ENCODE measurements around the gene RALGAPA2. TPM values are rescaled to one million over a fixed set of nuclear protein-coding genes. Genes with fewer than 3 reads are reported as not detected.

Gene RALGAPA2
- polyA plus RNA-seq, 1 donor from 2014 or later = 21.8 TPM

DNA sequence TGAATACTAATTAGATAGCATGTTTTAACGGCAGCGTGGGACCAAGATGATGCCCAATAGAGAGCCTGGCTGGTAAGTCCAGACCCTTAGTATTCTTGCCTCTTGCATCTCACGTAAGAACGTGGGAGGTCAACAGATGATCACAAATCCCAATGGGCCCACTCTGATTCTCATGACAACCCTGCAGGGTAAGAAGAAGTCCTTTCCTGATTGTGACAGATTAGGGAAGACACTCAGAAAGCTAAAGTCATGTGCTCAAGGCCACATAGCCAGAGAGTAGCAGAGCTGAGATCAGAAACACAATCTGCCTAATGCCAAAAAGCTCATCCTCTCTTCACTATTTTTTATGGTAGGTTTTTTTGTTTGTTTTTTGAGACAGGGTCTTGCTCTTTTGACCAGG is 103.8 kb downstream of the RALGAPA2 start:
- Histone ChIP-seq H3K4me2 (ENCODE audit: low read length) (no peak overlapping the region), H3K36me3 (ENCODE audit: insufficient read depth, low read length) (no peaks in the 10 kb centered on the region), H3K9me3 (ENCODE audit: low read length) (no peaks in the 10 kb centered on the region), H3K79me2 (replicated peaks; ENCODE audit: insufficient read depth, low read length) (no peaks in the 10 kb centered on the region), H3K9me2 (ENCODE audit: insufficient read depth, low read length) (no peaks in the 10 kb centered on the region), H4K20me1 (ENCODE audit: insufficient read depth) (no peaks in the 10 kb centered on the region), H3K27me3 (ENCODE audit: insufficient read depth, low read depth, low read length) (no peaks in the 10 kb centered on the region), H2AFZ (ENCODE audit: low read depth, low read length) (no peak overlapping the region), H3K9ac (ENCODE audit: low read length) (no peak overlapping the region), H3K27ac (ENCODE audit: low read length) (no peak overlapping the region), H3K4me3 (ENCODE audit: low read length) (no peak overlapping the region), H3F3A (ENCODE audit: insufficient read depth, low read length, poor library complexity, severe bottlenecking) (no peaks in the 10 kb centered on the region)
- TF ChIP-seq EP300 (conservative IDR thresholded peaks at IDR 0.05; ENCODE audit: poor library complexity, severe bottlenecking) (no peak), POLR2AphosphoS5 (IDR thresholded peaks at IDR 0.05) (no peak), TAF1 (IDR thresholded peaks at IDR 0.05; ENCODE audit: low read depth) (no peak), MXI1 (conservative IDR thresholded peaks at IDR 0.05; ENCODE audit: poor library complexity, severe bottlenecking) (no peak), RAD21 (conservative IDR thresholded peaks at IDR 0.05) (no peak), SMC3 (conservative IDR thresholded peaks at IDR 0.05; ENCODE audit: poor library complexity) (no peak), EZH2 (IDR thresholded peaks at IDR 0.05; ENCODE audit: borderline replicate concordance, insufficient read depth, low read length, poor library complexity, severe bottlenecking) (no peak)
- TF ChIP-seq, protein P1, sequence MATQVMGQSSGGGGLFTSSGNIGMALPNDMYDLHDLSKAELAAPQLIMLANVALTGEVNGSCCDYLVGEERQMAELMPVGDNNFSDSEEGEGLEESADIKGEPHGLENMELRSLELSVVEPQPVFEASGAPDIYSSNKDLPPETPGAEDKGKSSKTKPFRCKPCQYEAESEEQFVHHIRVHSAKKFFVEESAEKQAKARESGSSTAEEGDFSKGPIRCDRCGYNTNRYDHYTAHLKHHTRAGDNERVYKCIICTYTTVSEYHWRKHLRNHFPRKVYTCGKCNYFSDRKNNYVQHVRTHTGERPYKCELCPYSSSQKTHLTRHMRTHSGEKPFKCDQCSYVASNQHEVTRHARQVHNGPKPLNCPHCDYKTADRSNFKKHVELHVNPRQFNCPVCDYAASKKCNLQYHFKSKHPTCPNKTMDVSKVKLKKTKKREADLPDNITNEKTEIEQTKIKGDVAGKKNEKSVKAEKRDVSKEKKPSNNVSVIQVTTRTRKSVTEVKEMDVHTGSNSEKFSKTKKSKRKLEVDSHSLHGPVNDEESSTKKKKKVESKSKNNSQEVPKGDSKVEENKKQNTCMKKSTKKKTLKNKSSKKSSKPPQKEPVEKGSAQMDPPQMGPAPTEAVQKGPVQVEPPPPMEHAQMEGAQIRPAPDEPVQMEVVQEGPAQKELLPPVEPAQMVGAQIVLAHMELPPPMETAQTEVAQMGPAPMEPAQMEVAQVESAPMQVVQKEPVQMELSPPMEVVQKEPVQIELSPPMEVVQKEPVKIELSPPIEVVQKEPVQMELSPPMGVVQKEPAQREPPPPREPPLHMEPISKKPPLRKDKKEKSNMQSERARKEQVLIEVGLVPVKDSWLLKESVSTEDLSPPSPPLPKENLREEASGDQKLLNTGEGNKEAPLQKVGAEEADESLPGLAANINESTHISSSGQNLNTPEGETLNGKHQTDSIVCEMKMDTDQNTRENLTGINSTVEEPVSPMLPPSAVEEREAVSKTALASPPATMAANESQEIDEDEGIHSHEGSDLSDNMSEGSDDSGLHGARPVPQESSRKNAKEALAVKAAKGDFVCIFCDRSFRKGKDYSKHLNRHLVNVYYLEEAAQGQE (IDR thresholded peaks at IDR 0.05; ENCODE audit: borderline replicate concordance) = no peak
- TF ChIP-seq, protein P2, sequence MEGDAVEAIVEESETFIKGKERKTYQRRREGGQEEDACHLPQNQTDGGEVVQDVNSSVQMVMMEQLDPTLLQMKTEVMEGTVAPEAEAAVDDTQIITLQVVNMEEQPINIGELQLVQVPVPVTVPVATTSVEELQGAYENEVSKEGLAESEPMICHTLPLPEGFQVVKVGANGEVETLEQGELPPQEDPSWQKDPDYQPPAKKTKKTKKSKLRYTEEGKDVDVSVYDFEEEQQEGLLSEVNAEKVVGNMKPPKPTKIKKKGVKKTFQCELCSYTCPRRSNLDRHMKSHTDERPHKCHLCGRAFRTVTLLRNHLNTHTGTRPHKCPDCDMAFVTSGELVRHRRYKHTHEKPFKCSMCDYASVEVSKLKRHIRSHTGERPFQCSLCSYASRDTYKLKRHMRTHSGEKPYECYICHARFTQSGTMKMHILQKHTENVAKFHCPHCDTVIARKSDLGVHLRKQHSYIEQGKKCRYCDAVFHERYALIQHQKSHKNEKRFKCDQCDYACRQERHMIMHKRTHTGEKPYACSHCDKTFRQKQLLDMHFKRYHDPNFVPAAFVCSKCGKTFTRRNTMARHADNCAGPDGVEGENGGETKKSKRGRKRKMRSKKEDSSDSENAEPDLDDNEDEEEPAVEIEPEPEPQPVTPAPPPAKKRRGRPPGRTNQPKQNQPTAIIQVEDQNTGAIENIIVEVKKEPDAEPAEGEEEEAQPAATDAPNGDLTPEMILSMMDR (IDR thresholded peaks at IDR 0.05; ENCODE audit: poor library complexity, severe bottlenecking) = no peak

DNA sequence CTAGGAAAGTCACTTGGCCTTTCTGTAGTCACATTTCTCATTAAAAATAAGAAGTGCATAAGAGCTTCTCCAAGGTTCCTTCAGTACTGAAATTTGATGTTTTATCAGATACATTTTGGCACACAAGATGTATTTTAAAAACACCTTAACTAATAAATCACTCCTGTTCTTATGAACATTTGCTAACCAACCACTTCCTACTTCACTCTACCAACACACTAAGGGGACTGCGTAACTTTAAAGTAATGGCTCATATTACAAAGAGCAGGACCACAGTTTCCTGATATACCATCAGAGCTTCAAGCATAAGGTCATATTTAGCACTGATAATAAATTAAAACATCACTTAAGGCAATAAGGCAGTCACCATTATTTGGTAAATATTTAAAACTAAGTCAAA is 104.4 kb downstream of the RALGAPA2 start:
- H3K9me2 ChIP-seq (ENCODE audit: insufficient read depth, low read length) = no peaks in the 10 kb centered on the region
- no peak overlapping the region for H3K4me2 ChIP-seq (ENCODE audit: low read length)
- H3K4me3 ChIP-seq (ENCODE audit: low read length) = no peak overlapping the region
- H3K36me3 ChIP-seq (ENCODE audit: insufficient read depth, low read length) = no peaks in the 10 kb centered on the region
- H3K79me2 ChIP-seq (replicated peaks; ENCODE audit: insufficient read depth, low read length) = no peaks in the 10 kb centered on the region
- TF ChIP-seq MXI1 (conservative IDR thresholded peaks at IDR 0.05; ENCODE audit: poor library complexity, severe bottlenecking) (no peak), SMC3 (conservative IDR thresholded peaks at IDR 0.05; ENCODE audit: poor library complexity) (no peak), EP300 (conservative IDR thresholded peaks at IDR 0.05; ENCODE audit: poor library complexity, severe bottlenecking) (no peak), TAF1 (IDR thresholded peaks at IDR 0.05; ENCODE audit: low read depth) (no peak), EZH2 (IDR thresholded peaks at IDR 0.05; ENCODE audit: borderline replicate concordance, insufficient read depth, low read length, poor library complexity, severe bottlenecking) (no peak)
- TF ChIP-seq, protein P1 (IDR thresholded peaks at IDR 0.05; ENCODE audit: borderline replicate concordance) = no peak
- H3K27me3 ChIP-seq (ENCODE audit: insufficient read depth, low read depth, low read length) = no peaks in the 10 kb centered on the region
- no peaks in the 10 kb centered on the region for H3F3A ChIP-seq (ENCODE audit: insufficient read depth, low read length, poor library complexity, severe bottlenecking)
- H3K9ac ChIP-seq (ENCODE audit: low read length) = no peak overlapping the region
- H3K27ac ChIP-seq (ENCODE audit: low read length) = no peak overlapping the region
- H4K20me1 ChIP-seq (ENCODE audit: insufficient read depth) = no peaks in the 10 kb centered on the region
- H2AFZ ChIP-seq (ENCODE audit: low read depth, low read length) = no peak overlapping the region
- no peaks in the 10 kb centered on the region for H3K9me3 ChIP-seq (ENCODE audit: low read length)

All from neural cell (in vitro differentiated cells).